Endothelial cell of umbilical vein (primary cell): ENCODE data around the gene TSEN2.

Source experiments
- EZH2 ChIP-seq: IDR thresholded peaks from 2 replicates; pipeline ENCODE4 v1.6.1; 2012; ENCODE audit warnings: borderline replicate concordance, low read depth, mild to moderate bottlenecking, moderate library complexity, low read length, inconsistent platforms; ENCODE audit not compliant: severe bottlenecking
- FOS ChIP-seq: IDR thresholded peaks from 2 replicates; pipeline ENCODE4 v1.6.1; 2011; ENCODE audit warnings: mild to moderate bottlenecking, low read length, moderate library complexity, borderline replicate concordance; ENCODE audit not compliant: insufficient read depth
- JUN ChIP-seq: IDR thresholded peaks from 2 replicates; pipeline ENCODE4 v1.6.1; 2011; ENCODE audit warnings: borderline replicate concordance, low read depth; ENCODE audit not compliant: insufficient read length, insufficient read depth
- MYC ChIP-seq: IDR thresholded peaks from one replicate; pipeline ENCODE4 v1.6.1; 2011; ENCODE audit warnings: mild to moderate bottlenecking, low read depth, low read length
- POLR2A ChIP-seq: IDR thresholded peaks from 2 replicates; pipeline ENCODE4 v1.6.1; 2012; ENCODE audit warnings: low read depth, mild to moderate bottlenecking, control low read depth, low read length
- TF ChIP-seq, protein P1 (sequence below), 2 donors: IDR thresholded peaks; 1 replicate in 1 of 2; 2 replicates in 1 of 2; pipeline ENCODE4 v1.5.1; 2011; ENCODE audit warnings: low read length in 2 of 2, mild to moderate bottlenecking in 2 of 2, moderate library complexity in 2 of 2, control low read depth in 1 of 2, inconsistent platforms in 1 of 2, low read depth in 1 of 2; ENCODE audit not compliant: insufficient read depth in 1 of 2; ENCODE audit errors: extremely low read depth in 1 of 2
- TF ChIP-seq, protein P2 (sequence below): IDR thresholded peaks from 2 replicates; pipeline ENCODE4 v1.6.1; 2011; ENCODE audit not compliant: insufficient read depth, insufficient read length

DNA sequence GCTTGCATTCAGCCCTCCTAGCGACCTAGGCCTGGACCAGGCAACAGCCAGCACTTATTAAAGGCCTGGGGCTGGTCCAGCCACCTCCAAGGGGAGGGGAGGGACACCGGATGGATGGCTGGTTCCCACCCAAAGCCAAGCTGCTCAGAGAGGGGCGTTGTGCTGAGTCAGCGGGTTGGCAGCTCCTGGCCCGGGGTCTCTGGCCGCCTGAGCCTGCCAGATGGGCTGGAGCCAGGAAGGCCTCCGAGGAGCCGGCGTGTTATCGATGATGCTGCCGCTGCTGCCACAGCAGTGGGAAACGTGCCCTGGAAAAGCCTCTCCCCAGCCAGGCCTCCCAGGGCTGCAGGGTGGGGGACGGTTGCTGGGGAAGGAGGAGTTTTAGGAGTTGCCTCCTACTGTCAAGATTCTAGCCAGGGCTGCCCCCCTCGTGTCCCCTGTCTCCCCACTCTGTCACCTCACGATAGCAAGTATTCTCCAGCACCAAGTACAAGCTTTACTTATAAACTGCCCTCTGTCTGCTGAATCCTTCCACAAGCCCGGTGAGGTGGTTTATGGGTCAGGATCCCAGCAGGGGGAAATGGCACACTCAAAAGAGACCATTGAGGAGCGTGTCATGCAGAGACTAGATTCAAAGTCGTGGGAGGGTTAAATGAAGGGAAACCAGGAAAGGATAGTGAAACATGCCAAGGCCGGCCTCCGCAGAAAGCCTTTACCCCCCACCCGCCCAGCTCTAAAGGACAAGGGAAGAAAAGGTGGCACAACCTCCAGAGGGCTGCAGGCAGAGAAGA lies 43.2 kb upstream of the TSEN2 start:
- TF ChIP-seq JUN = no peak
- TF ChIP-seq, protein P1, sequence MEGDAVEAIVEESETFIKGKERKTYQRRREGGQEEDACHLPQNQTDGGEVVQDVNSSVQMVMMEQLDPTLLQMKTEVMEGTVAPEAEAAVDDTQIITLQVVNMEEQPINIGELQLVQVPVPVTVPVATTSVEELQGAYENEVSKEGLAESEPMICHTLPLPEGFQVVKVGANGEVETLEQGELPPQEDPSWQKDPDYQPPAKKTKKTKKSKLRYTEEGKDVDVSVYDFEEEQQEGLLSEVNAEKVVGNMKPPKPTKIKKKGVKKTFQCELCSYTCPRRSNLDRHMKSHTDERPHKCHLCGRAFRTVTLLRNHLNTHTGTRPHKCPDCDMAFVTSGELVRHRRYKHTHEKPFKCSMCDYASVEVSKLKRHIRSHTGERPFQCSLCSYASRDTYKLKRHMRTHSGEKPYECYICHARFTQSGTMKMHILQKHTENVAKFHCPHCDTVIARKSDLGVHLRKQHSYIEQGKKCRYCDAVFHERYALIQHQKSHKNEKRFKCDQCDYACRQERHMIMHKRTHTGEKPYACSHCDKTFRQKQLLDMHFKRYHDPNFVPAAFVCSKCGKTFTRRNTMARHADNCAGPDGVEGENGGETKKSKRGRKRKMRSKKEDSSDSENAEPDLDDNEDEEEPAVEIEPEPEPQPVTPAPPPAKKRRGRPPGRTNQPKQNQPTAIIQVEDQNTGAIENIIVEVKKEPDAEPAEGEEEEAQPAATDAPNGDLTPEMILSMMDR (IDR thresholded peaks at IDR 0.05; ENCODE audit: extremely low read depth in 1 of 2, insufficient read depth in 1 of 2, low read depth in 1 of 2, low read length in 2 of 2) = no peak
- TF ChIP-seq POLR2A = no peak
- TF ChIP-seq MYC = no peak
- TF ChIP-seq EZH2 = no peak
- TF ChIP-seq, protein P2, sequence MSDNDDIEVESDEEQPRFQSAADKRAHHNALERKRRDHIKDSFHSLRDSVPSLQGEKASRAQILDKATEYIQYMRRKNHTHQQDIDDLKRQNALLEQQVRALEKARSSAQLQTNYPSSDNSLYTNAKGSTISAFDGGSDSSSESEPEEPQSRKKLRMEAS = no peak
- TF ChIP-seq FOS = no peak
